ENCODE data around the gene GALK1. TPM values are rescaled to one million over a fixed set of nuclear protein-coding genes. Genes with fewer than 3 reads are reported as not detected.

The GALK1 gene
- total and polyA plus RNA-seq, 2 of the 13 experiments (the other 11 are each of a cell fraction or from before 2014, with no cell fraction given): 59.9 to 93.6 TPM

DNA sequence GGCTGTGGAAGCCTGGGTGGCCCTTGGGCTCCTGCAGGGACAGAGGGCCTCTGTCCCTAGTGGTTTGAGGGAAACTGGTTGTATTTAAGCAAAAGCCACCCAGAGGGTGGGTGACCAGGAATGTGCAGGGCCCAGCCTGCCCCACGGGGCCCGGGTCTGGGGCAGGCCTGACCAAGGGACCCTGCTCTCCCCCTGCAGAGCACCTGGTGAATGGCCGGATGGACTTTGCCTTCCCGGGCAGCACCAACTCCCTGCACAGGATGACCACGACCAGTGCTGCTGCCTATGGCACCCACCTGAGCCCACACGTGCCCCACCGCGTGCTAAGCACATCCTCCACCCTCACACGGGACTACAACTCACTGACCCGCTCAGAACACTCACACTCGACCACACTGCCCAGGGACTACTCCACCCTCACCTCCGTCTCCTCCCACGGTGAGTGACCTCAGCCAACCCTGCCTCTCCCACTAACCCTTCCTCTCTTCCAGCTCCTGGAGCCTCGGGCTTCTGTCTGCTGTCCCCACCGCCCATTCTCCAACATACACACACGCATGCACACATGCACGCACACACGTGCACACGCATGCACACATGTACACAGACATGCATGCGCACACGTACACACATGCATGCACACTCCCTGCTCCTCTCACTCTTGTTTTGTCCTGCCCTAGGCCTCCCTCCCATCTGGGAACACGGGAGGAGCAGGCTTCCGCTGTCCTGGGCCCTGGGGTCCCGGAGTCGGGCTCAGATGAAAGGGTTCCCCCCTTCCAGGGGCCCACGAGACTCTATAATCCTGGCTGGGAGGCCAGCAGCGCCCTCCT is 10.4 kb downstream of the GALK1 start (continued):
- TF ChIP-seq, protein P1, sequence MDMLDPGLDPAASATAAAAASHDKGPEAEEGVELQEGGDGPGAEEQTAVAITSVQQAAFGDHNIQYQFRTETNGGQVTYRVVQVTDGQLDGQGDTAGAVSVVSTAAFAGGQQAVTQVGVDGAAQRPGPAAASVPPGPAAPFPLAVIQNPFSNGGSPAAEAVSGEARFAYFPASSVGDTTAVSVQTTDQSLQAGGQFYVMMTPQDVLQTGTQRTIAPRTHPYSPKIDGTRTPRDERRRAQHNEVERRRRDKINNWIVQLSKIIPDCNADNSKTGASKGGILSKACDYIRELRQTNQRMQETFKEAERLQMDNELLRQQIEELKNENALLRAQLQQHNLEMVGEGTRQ (IDR thresholded peaks at IDR 0.05; ENCODE audit: low read depth, low read length): peak; percentile 54
- TF ChIP-seq, protein P1 (CRISPR knock-in tag; IDR thresholded peaks at IDR 0.05; ENCODE audit: borderline replicate concordance): peak; percentile 80
- no peak for TF ChIP-seq IKZF1 (IDR thresholded peaks at IDR 0.05)
- TF ChIP-seq, protein P2, sequence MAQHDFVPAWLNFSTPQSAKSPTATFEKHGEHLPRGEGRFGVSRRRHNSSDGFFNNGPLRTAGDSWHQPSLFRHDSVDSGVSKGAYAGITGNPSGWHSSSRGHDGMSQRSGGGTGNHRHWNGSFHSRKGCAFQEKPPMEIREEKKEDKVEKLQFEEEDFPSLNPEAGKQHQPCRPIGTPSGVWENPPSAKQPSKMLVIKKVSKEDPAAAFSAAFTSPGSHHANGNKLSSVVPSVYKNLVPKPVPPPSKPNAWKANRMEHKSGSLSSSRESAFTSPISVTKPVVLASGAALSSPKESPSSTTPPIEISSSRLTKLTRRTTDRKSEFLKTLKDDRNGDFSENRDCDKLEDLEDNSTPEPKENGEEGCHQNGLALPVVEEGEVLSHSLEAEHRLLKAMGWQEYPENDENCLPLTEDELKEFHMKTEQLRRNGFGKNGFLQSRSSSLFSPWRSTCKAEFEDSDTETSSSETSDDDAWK (CRISPR knock-in tag; IDR thresholded peaks at IDR 0.05): no peak
- TF ChIP-seq, protein P3, sequence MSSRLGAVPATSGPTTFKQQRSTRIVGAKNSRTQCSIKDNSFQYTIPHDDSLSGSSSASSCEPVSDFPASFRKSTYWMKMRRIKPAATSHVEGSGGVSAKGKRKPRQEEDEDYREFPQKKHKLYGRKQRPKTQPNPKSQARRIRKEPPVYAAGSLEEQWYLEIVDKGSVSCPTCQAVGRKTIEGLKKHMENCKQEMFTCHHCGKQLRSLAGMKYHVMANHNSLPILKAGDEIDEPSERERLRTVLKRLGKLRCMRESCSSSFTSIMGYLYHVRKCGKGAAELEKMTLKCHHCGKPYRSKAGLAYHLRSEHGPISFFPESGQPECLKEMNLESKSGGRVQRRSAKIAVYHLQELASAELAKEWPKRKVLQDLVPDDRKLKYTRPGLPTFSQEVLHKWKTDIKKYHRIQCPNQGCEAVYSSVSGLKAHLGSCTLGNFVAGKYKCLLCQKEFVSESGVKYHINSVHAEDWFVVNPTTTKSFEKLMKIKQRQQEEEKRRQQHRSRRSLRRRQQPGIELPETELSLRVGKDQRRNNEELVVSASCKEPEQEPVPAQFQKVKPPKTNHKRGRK (CRISPR knock-in tag; IDR thresholded peaks at IDR 0.05): no peak; the same call in 1 of the 2 replicates
- TF ChIP-seq, protein P4, sequence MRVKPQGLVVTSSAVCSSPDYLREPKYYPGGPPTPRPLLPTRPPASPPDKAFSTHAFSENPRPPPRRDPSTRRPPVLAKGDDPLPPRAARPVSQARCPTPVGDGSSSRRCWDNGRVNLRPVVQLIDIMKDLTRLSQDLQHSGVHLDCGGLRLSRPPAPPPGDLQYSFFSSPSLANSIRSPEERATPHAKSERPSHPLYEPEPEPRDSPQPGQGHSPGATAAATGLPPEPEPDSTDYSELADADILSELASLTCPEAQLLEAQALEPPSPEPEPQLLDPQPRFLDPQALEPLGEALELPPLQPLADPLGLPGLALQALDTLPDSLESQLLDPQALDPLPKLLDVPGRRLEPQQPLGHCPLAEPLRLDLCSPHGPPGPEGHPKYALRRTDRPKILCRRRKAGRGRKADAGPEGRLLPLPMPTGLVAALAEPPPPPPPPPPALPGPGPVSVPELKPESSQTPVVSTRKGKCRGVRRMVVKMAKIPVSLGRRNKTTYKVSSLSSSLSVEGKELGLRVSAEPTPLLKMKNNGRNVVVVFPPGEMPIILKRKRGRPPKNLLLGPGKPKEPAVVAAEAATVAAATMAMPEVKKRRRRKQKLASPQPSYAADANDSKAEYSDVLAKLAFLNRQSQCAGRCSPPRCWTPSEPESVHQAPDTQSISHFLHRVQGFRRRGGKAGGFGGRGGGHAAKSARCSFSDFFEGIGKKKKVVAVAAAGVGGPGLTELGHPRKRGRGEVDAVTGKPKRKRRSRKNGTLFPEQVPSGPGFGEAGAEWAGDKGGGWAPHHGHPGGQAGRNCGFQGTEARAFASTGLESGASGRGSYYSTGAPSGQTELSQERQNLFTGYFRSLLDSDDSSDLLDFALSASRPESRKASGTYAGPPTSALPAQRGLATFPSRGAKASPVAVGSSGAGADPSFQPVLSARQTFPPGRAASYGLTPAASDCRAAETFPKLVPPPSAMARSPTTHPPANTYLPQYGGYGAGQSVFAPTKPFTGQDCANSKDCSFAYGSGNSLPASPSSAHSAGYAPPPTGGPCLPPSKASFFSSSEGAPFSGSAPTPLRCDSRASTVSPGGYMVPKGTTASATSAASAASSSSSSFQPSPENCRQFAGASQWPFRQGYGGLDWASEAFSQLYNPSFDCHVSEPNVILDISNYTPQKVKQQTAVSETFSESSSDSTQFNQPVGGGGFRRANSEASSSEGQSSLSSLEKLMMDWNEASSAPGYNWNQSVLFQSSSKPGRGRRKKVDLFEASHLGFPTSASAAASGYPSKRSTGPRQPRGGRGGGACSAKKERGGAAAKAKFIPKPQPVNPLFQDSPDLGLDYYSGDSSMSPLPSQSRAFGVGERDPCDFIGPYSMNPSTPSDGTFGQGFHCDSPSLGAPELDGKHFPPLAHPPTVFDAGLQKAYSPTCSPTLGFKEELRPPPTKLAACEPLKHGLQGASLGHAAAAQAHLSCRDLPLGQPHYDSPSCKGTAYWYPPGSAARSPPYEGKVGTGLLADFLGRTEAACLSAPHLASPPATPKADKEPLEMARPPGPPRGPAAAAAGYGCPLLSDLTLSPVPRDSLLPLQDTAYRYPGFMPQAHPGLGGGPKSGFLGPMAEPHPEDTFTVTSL (CRISPR knock-in tag; IDR thresholded peaks at IDR 0.05; ENCODE audit: borderline replicate concordance): no peak; the same call in 1 of the 2 replicates
- TF ChIP-seq, protein P5, sequence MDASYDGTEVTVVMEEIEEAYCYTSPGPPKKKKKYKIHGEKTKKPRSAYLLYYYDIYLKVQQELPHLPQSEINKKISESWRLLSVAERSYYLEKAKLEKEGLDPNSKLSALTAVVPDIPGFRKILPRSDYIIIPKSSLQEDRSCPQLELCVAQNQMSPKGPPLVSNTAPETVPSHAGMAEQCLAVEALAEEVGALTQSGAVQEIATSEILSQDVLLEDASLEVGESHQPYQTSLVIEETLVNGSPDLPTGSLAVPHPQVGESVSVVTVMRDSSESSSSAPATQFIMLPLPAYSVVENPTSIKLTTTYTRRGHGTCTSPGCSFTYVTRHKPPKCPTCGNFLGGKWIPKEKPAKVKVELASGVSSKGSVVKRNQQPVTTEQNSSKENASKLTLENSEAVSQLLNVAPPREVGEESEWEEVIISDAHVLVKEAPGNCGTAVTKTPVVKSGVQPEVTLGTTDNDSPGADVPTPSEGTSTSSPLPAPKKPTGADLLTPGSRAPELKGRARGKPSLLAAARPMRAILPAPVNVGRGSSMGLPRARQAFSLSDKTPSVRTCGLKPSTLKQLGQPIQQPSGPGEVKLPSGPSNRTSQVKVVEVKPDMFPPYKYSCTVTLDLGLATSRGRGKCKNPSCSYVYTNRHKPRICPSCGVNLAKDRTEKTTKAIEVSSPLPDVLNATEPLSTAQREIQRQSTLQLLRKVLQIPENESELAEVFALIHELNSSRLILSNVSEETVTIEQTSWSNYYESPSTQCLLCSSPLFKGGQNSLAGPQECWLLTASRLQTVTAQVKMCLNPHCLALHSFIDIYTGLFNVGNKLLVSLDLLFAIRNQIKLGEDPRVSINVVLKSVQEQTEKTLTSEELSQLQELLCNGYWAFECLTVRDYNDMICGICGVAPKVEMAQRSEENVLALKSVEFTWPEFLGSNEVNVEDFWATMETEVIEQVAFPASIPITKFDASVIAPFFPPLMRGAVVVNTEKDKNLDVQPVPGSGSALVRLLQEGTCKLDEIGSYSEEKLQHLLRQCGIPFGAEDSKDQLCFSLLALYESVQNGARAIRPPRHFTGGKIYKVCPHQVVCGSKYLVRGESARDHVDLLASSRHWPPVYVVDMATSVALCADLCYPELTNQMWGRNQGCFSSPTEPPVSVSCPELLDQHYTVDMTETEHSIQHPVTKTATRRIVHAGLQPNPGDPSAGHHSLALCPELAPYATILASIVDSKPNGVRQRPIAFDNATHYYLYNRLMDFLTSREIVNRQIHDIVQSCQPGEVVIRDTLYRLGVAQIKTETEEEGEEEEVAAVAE (CRISPR knock-in tag; IDR thresholded peaks at IDR 0.05; ENCODE audit: borderline replicate concordance): 0 out of 2 replicates have a peak, but pooled peaks have one; percentile 40

Measured in HepG2 (cell line).